ENCODE results near the gene DTD2. TPM values are rescaled to one million over a fixed set of nuclear protein-coding genes. Genes with fewer than 3 reads are reported as not detected.
"Not testable (repeated sequence)": the region's sequence is repeated elsewhere in the genome, so short reads cannot be mapped to it uniquely, and the experiment has no call there.

Gene DTD2
- polyA plus RNA-seq, 3 donors = 6.4 to 16.6 (median 15.0) TPM

DNA sequence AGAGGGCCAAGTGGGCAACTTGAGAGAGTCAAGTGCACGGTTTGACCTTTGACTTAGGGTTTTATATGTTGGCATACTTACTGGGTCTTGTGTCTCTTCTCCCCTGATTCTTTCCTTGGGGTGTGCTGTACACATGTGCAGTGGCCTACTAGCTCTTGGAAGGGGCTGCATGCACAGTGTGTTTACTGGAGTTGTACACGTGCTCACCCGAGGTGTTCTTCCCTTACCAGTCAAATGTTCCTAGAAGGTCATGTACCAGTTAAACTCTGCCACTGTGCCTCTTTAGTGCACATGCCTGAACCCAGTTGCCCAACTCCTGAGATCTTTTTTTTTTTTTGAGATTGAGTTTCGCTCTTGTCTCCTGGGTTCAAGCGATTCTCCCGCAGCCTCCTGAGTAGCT, 9.2 kb upstream of the DTD2 start:
- 92% methylated on average over 6 of the region's 6 CpGs for WGBS (ENCODE audit: insufficient coverage)
- H3K27ac ChIP-seq (ENCODE audit: low read depth in 1 of 2, low read length in 2 of 2) = no peak overlapping the region
- TF ChIP-seq, protein P1, sequence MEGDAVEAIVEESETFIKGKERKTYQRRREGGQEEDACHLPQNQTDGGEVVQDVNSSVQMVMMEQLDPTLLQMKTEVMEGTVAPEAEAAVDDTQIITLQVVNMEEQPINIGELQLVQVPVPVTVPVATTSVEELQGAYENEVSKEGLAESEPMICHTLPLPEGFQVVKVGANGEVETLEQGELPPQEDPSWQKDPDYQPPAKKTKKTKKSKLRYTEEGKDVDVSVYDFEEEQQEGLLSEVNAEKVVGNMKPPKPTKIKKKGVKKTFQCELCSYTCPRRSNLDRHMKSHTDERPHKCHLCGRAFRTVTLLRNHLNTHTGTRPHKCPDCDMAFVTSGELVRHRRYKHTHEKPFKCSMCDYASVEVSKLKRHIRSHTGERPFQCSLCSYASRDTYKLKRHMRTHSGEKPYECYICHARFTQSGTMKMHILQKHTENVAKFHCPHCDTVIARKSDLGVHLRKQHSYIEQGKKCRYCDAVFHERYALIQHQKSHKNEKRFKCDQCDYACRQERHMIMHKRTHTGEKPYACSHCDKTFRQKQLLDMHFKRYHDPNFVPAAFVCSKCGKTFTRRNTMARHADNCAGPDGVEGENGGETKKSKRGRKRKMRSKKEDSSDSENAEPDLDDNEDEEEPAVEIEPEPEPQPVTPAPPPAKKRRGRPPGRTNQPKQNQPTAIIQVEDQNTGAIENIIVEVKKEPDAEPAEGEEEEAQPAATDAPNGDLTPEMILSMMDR (IDR thresholded peaks at IDR 0.05) = no peak
- no peak overlapping the region for H3K4me3 ChIP-seq (replicated peaks in 1 of 3; ENCODE audit: low read depth in 2 of 3, low read length in 3 of 3)
- Mint-ChIP-seq H3K27ac (no peak overlapping the region), H3K9me3 (peaks cover 0 to 4% (median 0%) of the 10 kb centered on the region in 7 donors), H3K4me3 (no peak overlapping the region), H3K36me3 (no peaks in the 10 kb centered on the region), H3K4me1 (peaks cover 4% of the 10 kb centered on the region), H3K27me3 (ENCODE audit: low read depth in 3 of 3) (peaks cover 0 to 1% (median under 1%) of the 10 kb centered on the region in 3 donors)
- H3K9me3 ChIP-seq (replicated peaks in 1 of 2; ENCODE audit: control insufficient read depth in 1 of 2, insufficient read depth in 1 of 2, low read length in 2 of 2) = no peaks in the 10 kb centered on the region
- no peak overlapping the region for H2AFZ ChIP-seq (ENCODE audit: insufficient read depth, low read depth, low read length, poor library complexity, severe bottlenecking)
- H3K36me3 ChIP-seq (replicated peaks in 1 of 2; ENCODE audit: control insufficient read depth in 1 of 2, insufficient read depth in 2 of 2, low read length in 2 of 2) = no peaks in the 10 kb centered on the region
- H3K79me2 ChIP-seq (ENCODE audit: insufficient read depth, low read length) = no peaks in the 10 kb centered on the region
- H3K4me2 ChIP-seq (replicated peaks; ENCODE audit: extremely low read depth, low read length, poor library complexity, severe bottlenecking) = no peak overlapping the region
- no peaks in the 10 kb centered on the region for H3K4me1 ChIP-seq (ENCODE audit: control insufficient read depth in 1 of 2, insufficient read depth in 2 of 2, low read length in 2 of 2)
- no peaks in the 10 kb centered on the region for H4K20me1 ChIP-seq (ENCODE audit: insufficient read depth, low read length)
- no peak for DNase-seq
- intact Hi-C loops (cut with micrococcal nuclease) = no loop called here
- H3K27me3 ChIP-seq (ENCODE audit: control insufficient read depth in 2 of 2, insufficient read depth in 2 of 2, low read length in 2 of 2) = no peaks in the 10 kb centered on the region
- no peak overlapping the region for H3K9ac ChIP-seq (ENCODE audit: insufficient read depth, low read length, poor library complexity, severe bottlenecking)

- Histone ChIP-seq H3K36me3 (replicated peaks in 1 of 2; ENCODE audit: control insufficient read depth in 1 of 2, insufficient read depth in 2 of 2, low read length in 2 of 2) (no peaks in the 10 kb centered on the region), H3K4me2 (replicated peaks; ENCODE audit: extremely low read depth, low read length, poor library complexity, severe bottlenecking) (no peak overlapping the region), H3K27me3 (ENCODE audit: control insufficient read depth in 2 of 2, insufficient read depth in 2 of 2, low read length in 2 of 2) (no peaks in the 10 kb centered on the region), H4K20me1 (ENCODE audit: insufficient read depth, low read length) (no peaks in the 10 kb centered on the region), H3K9ac (ENCODE audit: insufficient read depth, low read length, poor library complexity, severe bottlenecking) (no peak overlapping the region), H3K9me3 (replicated peaks in 1 of 2; ENCODE audit: control insufficient read depth in 1 of 2, insufficient read depth in 1 of 2, low read length in 2 of 2) (no peaks in the 10 kb centered on the region), H2AFZ (ENCODE audit: insufficient read depth, low read depth, low read length, poor library complexity, severe bottlenecking) (no peak overlapping the region), H3K4me1 (ENCODE audit: control insufficient read depth in 1 of 2, insufficient read depth in 2 of 2, low read length in 2 of 2) (no peaks in the 10 kb centered on the region), H3K79me2 (ENCODE audit: insufficient read depth, low read length) (no peaks in the 10 kb centered on the region), H3K4me3 (replicated peaks in 1 of 3; ENCODE audit: low read depth in 2 of 3, low read length in 3 of 3) (no peak overlapping the region), H3K27ac (ENCODE audit: low read depth in 1 of 2, low read length in 2 of 2) (no peak overlapping the region)
- H3K4me3 Mint-ChIP-seq = no peak overlapping the region
- H3K27ac Mint-ChIP-seq = no peak overlapping the region
- H3K27me3 Mint-ChIP-seq (ENCODE audit: low read depth in 3 of 3) = peaks cover 0 to 3% (median 3%) of the 10 kb centered on the region in 3 donors
- no peaks in the 10 kb centered on the region for H3K36me3 Mint-ChIP-seq
- TF ChIP-seq, protein P1 (IDR thresholded peaks at IDR 0.05) = no peak
- H3K9me3 Mint-ChIP-seq = peaks cover 0 to 4% (median 0%) of the 10 kb centered on the region in 7 donors
- DNase-seq = no peak
- intact Hi-C loops (cut with micrococcal nuclease) = no loop called here
- peaks cover 5% of the 10 kb centered on the region for H3K4me1 Mint-ChIP-seq
Measured at GRCh38 chr14:31465111-31465510, 7.8 kb upstream of the DTD2 start.

- H2AFZ ChIP-seq (ENCODE audit: insufficient read depth, low read depth, low read length, poor library complexity, severe bottlenecking); H3K27me3 ChIP-seq (ENCODE audit: control insufficient read depth in 2 of 2, insufficient read depth in 2 of 2, low read length in 2 of 2); H3K4me2 ChIP-seq (replicated peaks; ENCODE audit: extremely low read depth, low read length, poor library complexity, severe bottlenecking); H3K4me3 ChIP-seq (replicated peaks in 1 of 3; ENCODE audit: low read depth in 2 of 3, low read length in 3 of 3); H3K79me2 ChIP-seq (ENCODE audit: insufficient read depth, low read length); H3K36me3 ChIP-seq (replicated peaks in 1 of 2; ENCODE audit: control insufficient read depth in 1 of 2, insufficient read depth in 2 of 2, low read length in 2 of 2); H3K4me3 Mint-ChIP-seq; H3K4me1 ChIP-seq (ENCODE audit: control insufficient read depth in 1 of 2, insufficient read depth in 2 of 2, low read length in 2 of 2); H3K27ac ChIP-seq (ENCODE audit: low read depth in 1 of 2, low read length in 2 of 2); H3K9me3 ChIP-seq (replicated peaks in 1 of 2; ENCODE audit: control insufficient read depth in 1 of 2, insufficient read depth in 1 of 2, low read length in 2 of 2); H4K20me1 ChIP-seq (ENCODE audit: insufficient read depth, low read length); DNase-seq; H3K9me3 Mint-ChIP-seq; H3K27me3 Mint-ChIP-seq (ENCODE audit: low read depth in 3 of 3); H3K9ac ChIP-seq (ENCODE audit: insufficient read depth, low read length, poor library complexity, severe bottlenecking); H3K27ac Mint-ChIP-seq; intact Hi-C loops (cut with micrococcal nuclease); H3K36me3 Mint-ChIP-seq: not testable (repeated sequence)
- H3K4me1 Mint-ChIP-seq = peaks cover 11% of the 10 kb centered on the region
- WGBS (ENCODE audit: insufficient coverage) = no CpG with 5 or more reads among the region's 2 CpGs
Measured at GRCh38 chr14:31462450-31462849, 5.1 kb upstream of the DTD2 start.
